ENCODE data around the gene NEB.
A peak's percentile ranks its signal among the peaks of the same experiment; 100 is the strongest.

The NEB gene

GRCh38 chr2:151437630-151438029, 296.6 kb downstream of the NEB start:
- Histone ChIP-seq H3K4me2 (ENCODE audit: low read depth, low read length) (no peak overlapping the region), H3K9me2 (replicated peaks; ENCODE audit: insufficient read depth, low read length) (no peaks in the 10 kb centered on the region), H4K20me1 (ENCODE audit: insufficient read depth, low read length) (no peaks in the 10 kb centered on the region; the same call in 1 of the 2 replicates), H2AFZ (ENCODE audit: low read length) (no peak overlapping the region), H3K27me3 (replicated peaks; ENCODE audit: insufficient read depth, low read length) (no peaks in the 10 kb centered on the region), H3K36me3 (replicated peaks; ENCODE audit: insufficient read depth, low read length) (peaks cover 24% of the 10 kb centered on the region), H3K9ac (ENCODE audit: low read length) (no peak overlapping the region), H3K9me3 (replicated peaks; ENCODE audit: insufficient read depth, low read length) (no peaks in the 10 kb centered on the region), H3K27ac (ENCODE audit: low read length) (no peak overlapping the region), H3F3A (ENCODE audit: insufficient read depth, low read length) (0 out of 2 replicates have a peak, but pooled peaks cover 3% of the 10 kb centered on the region), H3K4me1 (ENCODE audit: low read length) (no peaks in the 10 kb centered on the region), H3K79me2 (ENCODE audit: low read length) (peaks cover 17% of the 10 kb centered on the region; the same call in 1 of the 2 replicates), H3K4me3 (ENCODE audit: low read length) (no peak overlapping the region)
- no peak for TF ChIP-seq EZH2 (optimal IDR thresholded peaks at IDR 0.05; ENCODE audit: low read depth, low read length)
- TF ChIP-seq, protein P1, sequence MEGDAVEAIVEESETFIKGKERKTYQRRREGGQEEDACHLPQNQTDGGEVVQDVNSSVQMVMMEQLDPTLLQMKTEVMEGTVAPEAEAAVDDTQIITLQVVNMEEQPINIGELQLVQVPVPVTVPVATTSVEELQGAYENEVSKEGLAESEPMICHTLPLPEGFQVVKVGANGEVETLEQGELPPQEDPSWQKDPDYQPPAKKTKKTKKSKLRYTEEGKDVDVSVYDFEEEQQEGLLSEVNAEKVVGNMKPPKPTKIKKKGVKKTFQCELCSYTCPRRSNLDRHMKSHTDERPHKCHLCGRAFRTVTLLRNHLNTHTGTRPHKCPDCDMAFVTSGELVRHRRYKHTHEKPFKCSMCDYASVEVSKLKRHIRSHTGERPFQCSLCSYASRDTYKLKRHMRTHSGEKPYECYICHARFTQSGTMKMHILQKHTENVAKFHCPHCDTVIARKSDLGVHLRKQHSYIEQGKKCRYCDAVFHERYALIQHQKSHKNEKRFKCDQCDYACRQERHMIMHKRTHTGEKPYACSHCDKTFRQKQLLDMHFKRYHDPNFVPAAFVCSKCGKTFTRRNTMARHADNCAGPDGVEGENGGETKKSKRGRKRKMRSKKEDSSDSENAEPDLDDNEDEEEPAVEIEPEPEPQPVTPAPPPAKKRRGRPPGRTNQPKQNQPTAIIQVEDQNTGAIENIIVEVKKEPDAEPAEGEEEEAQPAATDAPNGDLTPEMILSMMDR (IDR thresholded peaks at IDR 0.05; ENCODE audit: low read length) = peak; percentile 37
- peak; percentile 18 for DNase-seq

Measured in MM.1S (cell line).